Esophagus muscularis mucosa (tissue), 4 donors: Measurements from ENCODE around the gene MAD1L1. TPM values are rescaled to one million over a fixed set of nuclear protein-coding genes. Genes with fewer than 3 reads are reported as not detected.

Experiments
- DNase-seq: peaks from one replicate; pipeline ENCODE4 v3.0.0-alpha.2; 2017; ENCODE audit errors: extremely low spot score
- H3K27ac ChIP-seq, 4 donors: fragments of 200-600 bp; sonication (generic); replicated peaks in 1 of 4; 1 replicate in 3 of 4; 2 replicates in 1 of 4; pipeline ENCODE4 v1.5.1; 2016 to 2019; ENCODE audit warnings: mild to moderate bottlenecking in 1 of 4
- H3K27me3 ChIP-seq, 4 donors: fragments of 200-600 bp; sonication (generic); one replicate each; pipeline versions ENCODE4 v1.5.1 to v1.6.0; 2016 to 2019
- H3K36me3 ChIP-seq, 4 donors: fragments of 200-600 bp; sonication (generic); one replicate each; pipeline ENCODE4 v1.5.1; 2016 to 2019
- H3K4me1 ChIP-seq, 4 donors: fragments of 200-600 bp; sonication (generic); one replicate each; pipeline ENCODE4 v1.5.1; 2016 to 2019
- H3K4me3 ChIP-seq, 4 donors: fragments of 200-600 bp; sonication (generic); 1 replicate in 2 of 4; 2 replicates in 2 of 4; pipeline ENCODE4 v1.5.1; 2016 to 2019; ENCODE audit warnings: mild to moderate bottlenecking in 4 of 4, moderate library complexity in 1 of 4
- H3K9me3 ChIP-seq, 4 donors: fragments of 200-600 bp; sonication (generic); 1 replicate in 3 of 4; 2 replicates in 1 of 4; pipeline ENCODE4 v1.5.1; 2016 to 2019
- CTCF ChIP-seq, 3 experiments: fragments of 200-600 bp in 2 of 3; fragments of 450-650 bp in 1 of 3; sonication (generic) in 2 of 3; IDR thresholded peaks; one replicate each; pipeline ENCODE4 v1.5.1; 2017 to 2019; ENCODE audit warnings: antibody characterized with exemption in 3 of 3, mild to moderate bottlenecking in 2 of 3, moderate library complexity in 1 of 3
- EP300 ChIP-seq: sonication (generic); formaldehyde crosslinking; IDR thresholded peaks from one replicate; pipeline ENCODE4 v1.6.1; 2017; ENCODE audit warnings: antibody characterized with exemption
- POLR2A ChIP-seq: fragments of 450-650 bp; IDR thresholded peaks from one replicate; pipeline ENCODE4 v1.6.1; 2017; ENCODE audit warnings: antibody characterized with exemption, moderate library complexity, mild to moderate bottlenecking, low read depth
- POLR2AphosphoS5 ChIP-seq, 2 donors: sonication (generic); formaldehyde crosslinking; IDR thresholded peaks; one replicate each; pipeline ENCODE4 v1.6.1; 2017; ENCODE audit warnings: antibody characterized with exemption in 2 of 2
- WGBS: methylation state at CpG from one replicate; pipeline ENCODE4 v1.1.5; 2018; 5-methylcytosine and 5-hydroxymethylcytosine counted together
- intact Hi-C: fragments of 100-400 bp; cut with DNase I; formaldehyde crosslinking; loops from one replicate; pipeline ENCODE4 v1.15.1; 2023
- total RNA-seq, 4 donors: library from RNA; depleted of rRNA; stranded (reverse); fragments of >200 nt; gene quantifications; one replicate each; pipeline versions ENCODE4 v1.1.0 to v1.2.1, GENCODE V29; 2016

Gene MAD1L1
- total RNA-seq, 4 donors from 2014 or later = 22.2 to 33.1 (median 29.5) TPM

- H3K27me3 ChIP-seq = no peaks in the 10 kb centered on the region
- TF ChIP-seq EP300 = no peak
- TF ChIP-seq POLR2AphosphoS5 (IDR thresholded peaks at IDR 0.05) = no peak
- no peak for TF ChIP-seq CTCF (IDR thresholded peaks at IDR 0.05)
- no peak for TF ChIP-seq POLR2A
- no peaks in the 10 kb centered on the region for H3K9me3 ChIP-seq
- intact Hi-C loops = loop anchor here (10.0 kb wide), 1 partner anchor 523 kb away; no protein-coding TSS in a partner anchor
- no peak overlapping the region for H3K27ac ChIP-seq
- no peak for DNase-seq
- 92% methylated on average over 9 of the region's 9 CpGs for WGBS
- H3K4me1 ChIP-seq = peaks cover 33 to 81% (median 71%) of the 10 kb centered on the region in 4 donors
- no peaks in the 10 kb centered on the region for H3K36me3 ChIP-seq
- H3K4me3 ChIP-seq = no peak overlapping the region
These were observed 124.7 kb downstream of the MAD1L1 start for GRCh38 chr7:2108071-2108455.

- Histone ChIP-seq H3K4me1 (peaks cover 33 to 84% (median 71%) of the 10 kb centered on the region in 4 donors), H3K9me3 (no peaks in the 10 kb centered on the region), H3K36me3 (no peaks in the 10 kb centered on the region), H3K27me3 (no peaks in the 10 kb centered on the region), H3K4me3 (no peak overlapping the region), H3K27ac (no peak overlapping the region)
- no peak for DNase-seq
- intact Hi-C loops = loop anchor here (10.0 kb wide), 1 partner anchor 523 kb away; no protein-coding TSS in a partner anchor
- TF ChIP-seq CTCF (IDR thresholded peaks at IDR 0.05) = no peak
- TF ChIP-seq EP300 = no peak
- no peak for TF ChIP-seq POLR2AphosphoS5 (IDR thresholded peaks at IDR 0.05)
- WGBS = 85% methylated on average over 21 of the region's 21 CpGs
These were observed 125.2 kb downstream of the MAD1L1 start for GRCh38 chr7:2107386-2108070.

GRCh38 chr7:2106924-2107323 lies 125.8 kb downstream of the MAD1L1 start:
- no peak overlapping the region for H3K4me3 ChIP-seq
- WGBS = 85% methylated on average over 6 of the region's 15 CpGs
- H3K9me3 ChIP-seq = no peaks in the 10 kb centered on the region
- no peak overlapping the region for H3K27ac ChIP-seq
- H3K27me3 ChIP-seq = no peaks in the 10 kb centered on the region
- H3K4me1 ChIP-seq = peaks cover 33 to 80% (median 67%) of the 10 kb centered on the region in 4 donors
- TF ChIP-seq POLR2AphosphoS5 (IDR thresholded peaks at IDR 0.05) (no peak), EP300 (no peak), CTCF (IDR thresholded peaks at IDR 0.05) (no peak), POLR2A (no peak)
- no peak for DNase-seq
- intact Hi-C loops = loop anchor here (10.0 kb wide), 1 partner anchor 522 kb away; no protein-coding TSS in a partner anchor
- H3K36me3 ChIP-seq = no peaks in the 10 kb centered on the region

GRCh38 chr7:2106440-2106839 lies 126.3 kb downstream of the MAD1L1 start:
- H3K4me1 ChIP-seq = peaks cover 33 to 75% (median 62%) of the 10 kb centered on the region in 4 donors
- no peaks in the 10 kb centered on the region for H3K36me3 ChIP-seq
- TF ChIP-seq CTCF (IDR thresholded peaks at IDR 0.05) (no peak), POLR2AphosphoS5 (IDR thresholded peaks at IDR 0.05) (no peak), EP300 (no peak), POLR2A (no peak)
- H3K9me3 ChIP-seq = no peaks in the 10 kb centered on the region
- no peak for DNase-seq
- H3K4me3 ChIP-seq = no peak overlapping the region
- intact Hi-C loops = loop anchor here (10.0 kb wide), 1 partner anchor 522 kb away; no protein-coding TSS in a partner anchor
- H3K27me3 ChIP-seq = no peaks in the 10 kb centered on the region
- H3K27ac ChIP-seq = no peak overlapping the region
- 86% methylated on average over 2 of the region's 12 CpGs for WGBS
